ENCODE data around the gene MAP1S. TPM values are rescaled to one million over a fixed set of nuclear protein-coding genes. Genes with fewer than 3 reads are reported as not detected.

Gene MAP1S
- total RNA-seq, 3 donors from 2014 or later, result 11.2 to 17.4 (median 15.4) TPM

DNA sequence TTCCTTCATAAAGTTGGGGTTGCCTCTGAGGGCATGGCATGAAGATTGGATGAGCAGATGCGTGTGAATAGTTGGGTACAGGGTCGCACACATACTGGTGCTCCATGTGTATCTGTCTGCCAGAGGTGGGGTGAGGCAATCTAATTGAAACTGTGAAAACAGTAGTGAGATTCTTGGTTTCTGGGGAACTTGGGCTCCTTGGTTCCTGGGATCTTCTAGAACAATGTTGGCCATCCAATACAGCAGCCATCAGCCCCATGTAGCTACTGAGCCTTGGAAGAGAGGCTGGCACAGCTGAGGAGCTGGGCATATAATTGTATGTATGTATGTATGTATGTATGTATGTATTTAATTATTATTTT lies 32.6 kb downstream of the MAP1S start:
- no peaks in the 10 kb centered on the region for H3K27me3 ChIP-seq
- intact Hi-C loops (cut with DNase I; ENCODE audit: low total_unique reads), result no loop called here
- TF ChIP-seq POLR2A (IDR thresholded peaks at IDR 0.05), result no peak
- TF ChIP-seq, protein P1, sequence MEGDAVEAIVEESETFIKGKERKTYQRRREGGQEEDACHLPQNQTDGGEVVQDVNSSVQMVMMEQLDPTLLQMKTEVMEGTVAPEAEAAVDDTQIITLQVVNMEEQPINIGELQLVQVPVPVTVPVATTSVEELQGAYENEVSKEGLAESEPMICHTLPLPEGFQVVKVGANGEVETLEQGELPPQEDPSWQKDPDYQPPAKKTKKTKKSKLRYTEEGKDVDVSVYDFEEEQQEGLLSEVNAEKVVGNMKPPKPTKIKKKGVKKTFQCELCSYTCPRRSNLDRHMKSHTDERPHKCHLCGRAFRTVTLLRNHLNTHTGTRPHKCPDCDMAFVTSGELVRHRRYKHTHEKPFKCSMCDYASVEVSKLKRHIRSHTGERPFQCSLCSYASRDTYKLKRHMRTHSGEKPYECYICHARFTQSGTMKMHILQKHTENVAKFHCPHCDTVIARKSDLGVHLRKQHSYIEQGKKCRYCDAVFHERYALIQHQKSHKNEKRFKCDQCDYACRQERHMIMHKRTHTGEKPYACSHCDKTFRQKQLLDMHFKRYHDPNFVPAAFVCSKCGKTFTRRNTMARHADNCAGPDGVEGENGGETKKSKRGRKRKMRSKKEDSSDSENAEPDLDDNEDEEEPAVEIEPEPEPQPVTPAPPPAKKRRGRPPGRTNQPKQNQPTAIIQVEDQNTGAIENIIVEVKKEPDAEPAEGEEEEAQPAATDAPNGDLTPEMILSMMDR (IDR thresholded peaks at IDR 0.05), result no peak
- TF ChIP-seq POLR2AphosphoS5 (IDR thresholded peaks at IDR 0.05), result no peak
- no peaks in the 10 kb centered on the region for H3K4me1 ChIP-seq
- no peak overlapping the region for H3K27ac ChIP-seq
- no peaks in the 10 kb centered on the region for H3K36me3 ChIP-seq
- H3K9me3 ChIP-seq, result no peaks in the 10 kb centered on the region
- no peak overlapping the region for H3K4me3 ChIP-seq
- DNase-seq (ENCODE audit: low spot score in 2 of 2), result no peak

DNA sequence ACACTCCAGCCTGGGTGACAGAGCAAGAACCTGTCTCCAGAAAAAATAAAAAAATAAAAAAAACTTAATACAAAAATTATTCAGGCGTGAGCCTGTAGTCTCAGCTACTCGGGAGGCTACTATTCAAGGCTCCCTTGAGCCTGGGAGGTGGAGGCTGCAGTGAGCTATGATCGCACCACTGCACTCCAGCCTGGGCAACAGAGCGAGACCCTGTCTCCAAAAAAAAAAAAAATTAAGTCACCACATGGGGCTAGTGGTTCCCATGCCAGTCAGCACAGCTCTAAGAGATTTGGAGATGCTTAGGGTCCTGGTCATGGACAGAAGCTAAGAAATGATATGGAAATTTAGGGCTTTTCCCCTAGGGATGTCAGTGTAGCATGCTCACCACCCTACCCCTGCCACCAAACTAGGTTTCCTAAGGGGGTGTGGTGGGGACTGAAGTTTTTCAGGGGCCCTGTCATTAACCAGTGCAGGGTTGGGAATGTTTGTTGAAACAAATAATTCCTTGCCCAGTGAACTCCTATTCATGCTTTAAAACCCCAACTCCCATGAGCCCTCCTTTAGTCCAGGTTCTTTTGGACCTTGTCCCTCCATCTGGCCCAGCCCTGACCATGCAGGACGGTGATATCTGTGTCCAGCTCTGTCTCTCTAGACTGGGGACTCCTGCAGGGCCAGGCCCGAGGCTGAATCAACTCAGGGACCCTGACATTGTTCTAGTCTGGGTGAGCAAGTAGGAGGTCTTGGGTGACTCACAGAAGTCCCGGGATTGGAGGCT lies 33.8 kb downstream of the MAP1S start:
- no peak for DNase-seq (ENCODE audit: low spot score in 2 of 2)
- Histone ChIP-seq H3K27me3 (no peaks in the 10 kb centered on the region), H3K4me3 (no peak overlapping the region), H3K27ac (no peak overlapping the region), H3K9me3 (no peaks in the 10 kb centered on the region), H3K36me3 (no peaks in the 10 kb centered on the region), H3K4me1 (no peaks in the 10 kb centered on the region)
- TF ChIP-seq, protein P1 (IDR thresholded peaks at IDR 0.05), result no peak
- no peak for TF ChIP-seq POLR2AphosphoS5 (IDR thresholded peaks at IDR 0.05)
- no peak for TF ChIP-seq POLR2A (IDR thresholded peaks at IDR 0.05)
- intact Hi-C loops (cut with DNase I; ENCODE audit: low total_unique reads), result no loop called here

DNA sequence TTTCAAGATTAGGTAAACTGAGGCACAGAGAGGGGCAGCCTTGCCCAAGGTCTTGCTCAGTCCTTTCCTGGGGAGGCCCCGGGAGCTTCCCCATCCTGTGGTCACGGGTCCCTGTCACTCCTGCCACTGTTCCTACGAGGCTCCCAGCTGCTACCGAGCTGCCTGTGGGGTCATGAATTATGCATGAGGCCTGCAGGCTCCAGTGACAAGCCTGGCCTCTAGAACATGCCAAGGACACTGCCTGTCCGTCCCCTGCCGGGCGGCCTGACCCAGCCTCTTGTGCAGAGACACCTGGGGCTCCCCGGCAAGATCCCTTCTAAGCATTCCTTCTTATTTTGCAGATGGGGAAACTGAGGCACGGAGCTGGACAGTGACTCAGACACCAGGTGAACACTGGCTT lies 34.7 kb downstream of the MAP1S start:
- no peaks in the 10 kb centered on the region for H3K27me3 ChIP-seq
- H3K4me3 ChIP-seq, result no peak overlapping the region
- intact Hi-C loops (cut with DNase I; ENCODE audit: low total_unique reads), result no loop called here
- TF ChIP-seq, protein P1 (IDR thresholded peaks at IDR 0.05), result no peak
- no peak for TF ChIP-seq POLR2AphosphoS5 (IDR thresholded peaks at IDR 0.05)
- no peak for TF ChIP-seq POLR2A (IDR thresholded peaks at IDR 0.05)
- no peak overlapping the region for H3K27ac ChIP-seq
- no peaks in the 10 kb centered on the region for H3K9me3 ChIP-seq
- DNase-seq (ENCODE audit: low spot score in 2 of 2), result no peak
- H3K4me1 ChIP-seq, result no peaks in the 10 kb centered on the region
- H3K36me3 ChIP-seq, result no peaks in the 10 kb centered on the region

DNA sequence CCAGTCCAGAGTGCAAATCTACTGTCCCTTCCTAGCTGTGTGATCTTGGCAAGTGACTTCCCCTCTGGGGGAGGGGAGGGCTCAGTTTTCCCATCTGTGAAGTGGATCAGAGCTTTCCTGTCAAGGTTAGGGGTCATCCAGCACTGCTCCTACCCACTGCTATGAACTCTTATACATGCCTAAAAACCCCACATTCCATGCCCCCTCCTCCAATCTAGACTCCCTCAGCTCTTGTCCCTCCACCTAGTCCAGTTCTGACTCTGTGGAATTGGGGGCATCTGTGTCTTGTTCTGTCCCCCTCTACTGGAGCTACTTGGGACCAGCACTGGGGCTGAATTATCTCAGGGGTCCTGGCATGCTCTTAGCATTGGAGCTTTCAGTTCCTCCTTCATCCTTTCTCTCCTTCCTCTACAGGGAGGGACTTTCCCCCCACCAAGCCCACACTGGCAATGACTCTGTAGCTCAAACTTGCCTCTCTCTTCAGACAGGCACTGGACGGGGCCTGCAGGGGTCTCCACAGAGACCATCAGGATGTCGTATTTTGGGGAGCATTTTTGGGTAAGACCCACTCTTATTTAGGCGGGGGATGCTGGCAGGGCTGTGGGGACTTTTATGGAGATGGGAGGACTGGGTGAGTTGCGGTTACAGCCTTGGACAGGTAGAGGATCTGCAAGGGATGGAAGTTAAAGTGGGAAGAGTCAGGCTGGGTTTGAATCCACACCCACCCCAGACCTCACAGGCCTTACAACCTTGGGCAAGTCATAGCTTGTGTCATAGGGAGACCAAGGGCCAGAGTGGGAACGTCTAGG lies 35.6 kb downstream of the MAP1S start:
- TF ChIP-seq POLR2A (IDR thresholded peaks at IDR 0.05), result no peak
- TF ChIP-seq, protein P1 (IDR thresholded peaks at IDR 0.05), result no peak
- no peak for TF ChIP-seq POLR2AphosphoS5 (IDR thresholded peaks at IDR 0.05)
- intact Hi-C loops (cut with DNase I; ENCODE audit: low total_unique reads), result loop anchor here (5.0 kb wide), 1 partner anchor 43 kb away; no protein-coding TSS in a partner anchor
- no peaks in the 10 kb centered on the region for H3K4me1 ChIP-seq
- H3K36me3 ChIP-seq, result no peaks in the 10 kb centered on the region
- H3K9me3 ChIP-seq, result no peaks in the 10 kb centered on the region
- no peaks in the 10 kb centered on the region for H3K27me3 ChIP-seq
- H3K27ac ChIP-seq, result no peak overlapping the region
- no peak for DNase-seq (ENCODE audit: low spot score in 2 of 2)
- no peak overlapping the region for H3K4me3 ChIP-seq

DNA sequence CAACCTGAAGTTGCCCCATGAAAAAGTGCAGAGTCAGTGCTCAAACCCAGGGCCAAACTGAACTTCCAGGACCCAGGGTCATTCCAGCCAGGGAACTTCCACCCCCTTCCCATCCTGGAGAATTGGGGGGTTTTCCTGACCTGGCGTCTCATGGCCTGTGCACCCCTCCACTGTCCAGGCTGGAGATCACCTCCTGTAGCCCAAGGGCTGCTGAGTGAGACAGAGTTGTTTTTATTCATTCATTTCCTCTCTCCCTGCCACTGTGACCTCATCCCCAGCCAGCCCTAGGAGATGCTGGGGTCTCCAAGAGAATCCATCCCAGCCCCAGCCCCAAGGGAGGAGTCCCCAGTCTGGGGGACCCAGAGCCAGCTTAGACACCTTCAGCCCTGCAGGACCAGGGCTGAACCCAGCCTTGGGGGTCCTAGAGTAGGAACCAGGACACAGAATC lies 36.2 kb downstream of the MAP1S start:
- Histone ChIP-seq H3K36me3 (no peaks in the 10 kb centered on the region), H3K27ac (no peak overlapping the region), H3K4me3 (no peak overlapping the region), H3K27me3 (no peaks in the 10 kb centered on the region), H3K4me1 (no peaks in the 10 kb centered on the region), H3K9me3 (no peaks in the 10 kb centered on the region)
- DNase-seq (ENCODE audit: low spot score in 2 of 2), result no peak
- intact Hi-C loops (cut with DNase I; ENCODE audit: low total_unique reads), result loop anchor here (5.0 kb wide), 1 partner anchor 43 kb away; no protein-coding TSS in a partner anchor
- TF ChIP-seq POLR2AphosphoS5 (IDR thresholded peaks at IDR 0.05), result no peak
- no peak for TF ChIP-seq POLR2A (IDR thresholded peaks at IDR 0.05)
- TF ChIP-seq, protein P1 (IDR thresholded peaks at IDR 0.05), result no peak
